HG03520 (cell line): ENCODE data around the gene C1GALT1C1.
"Not testable (repeated sequence)": the region's sequence is repeated elsewhere in the genome, so short reads cannot be mapped to it uniquely, and the experiment has no call there.

Experiments used
- ATAC-seq: cut with Tn5 transposase; IDR thresholded peaks from one replicate; pipeline ENCODE4 v1.9.1; 2021; ENCODE audit warnings: mild to moderate bottlenecking, moderate library complexity; ENCODE audit not compliant: unreplicated experiment

C1GALT1C1 gene

GRCh38 chrX:120629667-120630537 is at the start of gene C1GALT1C1:
Gene C1GALT1C1, minus strand, starts transcription at chrX:120630054. Its CDS starts 2,888 bp downstream, at chrX:120627166.
- peak; percentile 93 for ATAC-seq

GRCh38 chrX:120677004-120677652 is 47.3 kb upstream of the C1GALT1C1 start:
- ATAC-seq: no peak

GRCh38 chrX:120672841-120673530 is 43.1 kb upstream of the C1GALT1C1 start:
- no peak for ATAC-seq

GRCh38 chrX:120672389-120672788 is 42.5 kb upstream of the C1GALT1C1 start:
- ATAC-seq: no peak

GRCh38 chrX:120671963-120672362 is 42.1 kb upstream of the C1GALT1C1 start:
- no peak for ATAC-seq

GRCh38 chrX:120668357-120668756 is 38.5 kb upstream of the C1GALT1C1 start:
- no peak for ATAC-seq

GRCh38 chrX:120664535-120664934 is 34.7 kb upstream of the C1GALT1C1 start:
- not testable (repeated sequence) for ATAC-seq

- no peak for ATAC-seq
These were observed 34.2 kb upstream of the C1GALT1C1 start for GRCh38 chrX:120664081-120664480.

- no peak for ATAC-seq
These were observed 32.8 kb upstream of the C1GALT1C1 start for GRCh38 chrX:120662662-120663061.

- no peak for ATAC-seq
These were observed 30.8 kb upstream of the C1GALT1C1 start for GRCh38 chrX:120660637-120661036.

- no peak for ATAC-seq
These were observed 23.1 kb upstream of the C1GALT1C1 start for GRCh38 chrX:120653000-120653399.

- ATAC-seq: not testable (repeated sequence)
These were observed 22.4 kb upstream of the C1GALT1C1 start for GRCh38 chrX:120652256-120652655.

- ATAC-seq: no peak
These were observed 17.3 kb upstream of the C1GALT1C1 start for GRCh38 chrX:120647127-120647526.

GRCh38 chrX:120642871-120643270 is 13.0 kb upstream of the C1GALT1C1 start:
- no peak for ATAC-seq

- ATAC-seq: no peak
These were observed 8.8 kb upstream of the C1GALT1C1 start for GRCh38 chrX:120638619-120639018.

GRCh38 chrX:120625371-120625770 is 4.5 kb downstream of the C1GALT1C1 start:
- no peak for ATAC-seq

- peak; percentile 52 for ATAC-seq
These were observed 11.7 kb downstream of the C1GALT1C1 start for GRCh38 chrX:120617996-120618630.

GRCh38 chrX:120614816-120615215 is 15.0 kb downstream of the C1GALT1C1 start:
- ATAC-seq: no peak

GRCh38 chrX:120612086-120612485 is 17.8 kb downstream of the C1GALT1C1 start:
- no peak for ATAC-seq

- peak; percentile 43 for ATAC-seq
These were observed 25.5 kb downstream of the C1GALT1C1 start for GRCh38 chrX:120604361-120604782.
